B cell (primary cell): Measurements from ENCODE around the gene CNOT6L. TPM values are rescaled to one million over a fixed set of nuclear protein-coding genes. Genes with fewer than 3 reads are reported as not detected.

Source experiments
- ATAC-seq: fragments of 200-7000 bp; cut with Tn5 transposase; one replicate; pipeline ENCODE4 v1.10.0; 2021; ENCODE audit warnings: low read depth, mild to moderate bottlenecking, moderate number of reproducible peaks, moderate library complexity
- CTCF ChIA-PET: fragments of 350-600 bp; sonication (Branson Sonifier 250); formaldehyde crosslinking; loops from one replicate; lab custom pipeline; 2021; ENCODE audit warnings: antibody characterized with exemption, inconsistent platforms; lab: Charles Lee
- POLR2A ChIA-PET: fragments of 350-600 bp; sonication (Branson Sonifier 250); formaldehyde crosslinking; loops from one replicate; lab custom pipeline; 2021; ENCODE audit warnings: antibody characterized with exemption; lab: Charles Lee
- DNase-seq: peaks from one replicate; pipeline ENCODE4 v3.0.0; 2013
- H2AFZ ChIP-seq: 2 replicates; pipeline ENCODE4 v1.6.1; 2012; ENCODE audit warnings: mild to moderate bottlenecking, low read depth, low read length; ENCODE audit not compliant: insufficient read depth, poor library complexity, severe bottlenecking
- H3K27ac ChIP-seq, 2 donors: 1 replicate in 1 of 2; 2 replicates in 1 of 2; pipeline ENCODE4 v1.5.1; 2012 to 2013; ENCODE audit warnings: low read length in 2 of 2, mild to moderate bottlenecking in 2 of 2, moderate library complexity in 1 of 2
- H3K27me3 ChIP-seq, 4 experiments: fragments of 200-600 bp in 1 of 4; sonication (generic) in 1 of 4; replicated peaks in 1 of 4; 1 replicate in 2 of 4; 2 replicates in 2 of 4; pipeline versions ENCODE4 v1.6.1 to v1.7.0; 2013 to 2016; ENCODE audit warnings: low read length in 3 of 4, mild to moderate bottlenecking in 2 of 4, mixed read lengths in 1 of 4, moderate library complexity in 1 of 4; ENCODE audit not compliant: insufficient read depth in 4 of 4, control insufficient read depth in 3 of 4; ENCODE audit errors: control extremely low read depth in 1 of 4
- H3K36me3 ChIP-seq, 2 experiments: replicated peaks in 1 of 2; 1 replicate in 1 of 2; 2 replicates in 1 of 2; pipeline versions ENCODE4 v1.6.1 to v1.7.1; 2013; ENCODE audit warnings: low read length in 1 of 2; ENCODE audit not compliant: insufficient read depth in 2 of 2, control insufficient read depth in 1 of 2; ENCODE audit errors: control extremely low read depth in 1 of 2, extremely low read depth in 1 of 2
- H3K4me1 ChIP-seq, 2 donors: fragments of 200-600 bp in 1 of 2; sonication (generic) in 1 of 2; 1 replicate in 1 of 2; 2 replicates in 1 of 2; pipeline versions ENCODE4 v1.5.1 to v1.6.1; 2013 to 2017; ENCODE audit warnings: low read length in 2 of 2; ENCODE audit not compliant: control insufficient read depth in 2 of 2, insufficient read depth in 2 of 2
- H3K4me2 ChIP-seq: replicated peaks from 2 replicates; pipeline ENCODE3; 2012; ENCODE audit warnings: mild to moderate bottlenecking, low read depth, low read length; ENCODE audit not compliant: poor library complexity, severe bottlenecking
- H3K4me3 ChIP-seq, 5 experiments: fragments of 200-600 bp in 1 of 5; sonication (generic) in 1 of 5; 1 replicate in 3 of 5; 2 replicates in 2 of 5; pipeline versions ENCODE4 v1.5.1 to v1.7.0; 2011 to 2016; ENCODE audit warnings: low read length in 4 of 5, mild to moderate bottlenecking in 4 of 5, low read depth in 2 of 5, control low read depth in 1 of 5, moderate library complexity in 1 of 5; ENCODE audit not compliant: insufficient read depth in 1 of 5; ENCODE audit errors: control extremely low read depth in 1 of 5, extremely low read depth in 1 of 5
- H3K79me2 ChIP-seq: fragments of 200-600 bp; sonication (generic); one replicate; pipeline ENCODE4 v1.6.0; 2016; ENCODE audit warnings: low read length; ENCODE audit not compliant: control insufficient read depth, insufficient read depth
- H3K9ac ChIP-seq: fragments of 200-600 bp; sonication (generic); 2 replicates; pipeline ENCODE4 v1.6.1; 2017; ENCODE audit warnings: mild to moderate bottlenecking, low read length, moderate library complexity
- H3K9me3 ChIP-seq, 3 donors: one replicate each; pipeline versions ENCODE4 v1.6.1 to v1.7.1; 2013; ENCODE audit warnings: low read length in 2 of 3; ENCODE audit not compliant: control insufficient read depth in 2 of 3, insufficient read depth in 1 of 3; ENCODE audit errors: control extremely low read depth in 1 of 3
- H4K20me1 ChIP-seq: 2 replicates; pipeline ENCODE4 v1.6.0; 2012; ENCODE audit warnings: mild to moderate bottlenecking, low read length; ENCODE audit not compliant: insufficient read depth, control insufficient read depth, poor library complexity, severe bottlenecking
- H3K27ac Mint-ChIP-seq: one replicate; pipeline ENCODE4 v1.8.0; 2021; ENCODE audit warnings: mixed read lengths
- H3K27me3 Mint-ChIP-seq: one replicate; pipeline ENCODE4 v1.8.0; 2021; ENCODE audit warnings: mixed read lengths
- H3K4me1 Mint-ChIP-seq: one replicate; pipeline ENCODE4 v1.8.0; 2021; ENCODE audit warnings: mixed read lengths
- H3K4me3 Mint-ChIP-seq: one replicate; pipeline ENCODE4 v1.8.0; 2021; ENCODE audit warnings: mixed read lengths
- H3K9me3 Mint-ChIP-seq: one replicate; pipeline ENCODE4 v1.8.0; 2022; ENCODE audit warnings: mixed read lengths; ENCODE audit not compliant: insufficient read depth
- CTCF ChIP-seq: fragments of 200-600 bp; IDR thresholded peaks from one replicate; pipeline ENCODE4 v1.8.0; 2022; ENCODE audit warnings: antibody characterized with exemption, mild to moderate bottlenecking
- EZH2 ChIP-seq: IDR thresholded peaks from 2 replicates; pipeline ENCODE4 v1.6.1; 2012; ENCODE audit warnings: borderline replicate concordance, low read depth, mild to moderate bottlenecking, moderate library complexity, low read length; ENCODE audit not compliant: insufficient read depth, poor library complexity, severe bottlenecking
- WGBS: methylation state at CpG from one replicate; pipeline ENCODE4 v1.1.5; 2013; ENCODE audit warnings: missing lambda C conversion rate; ENCODE audit not compliant: insufficient coverage; 5-methylcytosine and 5-hydroxymethylcytosine counted together
- intact Hi-C: fragments of 100-400 bp; cut with micrococcal nuclease; formaldehyde crosslinking; loops from one replicate; pipeline ENCODE4 v1.10.0; 2022
- polyA plus RNA-seq: library from polyadenylated mRNA; depleted of rRNA; stranded (reverse); fragments of >200 nt; gene quantifications from 2 replicates; pipeline ENCODE4 v1.2.3, GENCODE V29; 2012
- total RNA-seq, 2 donors: library from RNA; stranded (reverse); fragments of 120-200 nt in 1 of 2; gene quantifications; 1 replicate in 1 of 2; 2 replicates in 1 of 2; pipeline versions ENCODE4 v1.2.3 to v1.2.4, GENCODE V29; 2013 to 2022

CNOT6L gene
- total and polyA plus RNA-seq, 2 donors (not counting 1 experiment from before 2014, with no cell fraction given): 18.8 to 119 TPM

- H3K4me3 ChIP-seq: no peak overlapping the region
- no peak overlapping the region for H3K27ac ChIP-seq
- no peaks in the 10 kb centered on the region for H4K20me1 ChIP-seq
- H3K4me2 ChIP-seq: no peak overlapping the region
- no peak overlapping the region for H3K9ac ChIP-seq
- DNase-seq: no peak
- no peaks in the 10 kb centered on the region for H3K27me3 ChIP-seq
- no peaks in the 10 kb centered on the region for H3K79me2 ChIP-seq
- ChIA-PET CTCF (no interaction called here), POLR2A (no interaction called here)
- 100% methylated on average over 1 of the region's 4 CpGs for WGBS
- Mint-ChIP-seq H3K27me3 (peaks cover 2% of the 10 kb centered on the region), H3K4me3 (no peak overlapping the region), H3K4me1 (no peaks in the 10 kb centered on the region), H3K9me3 (no peaks in the 10 kb centered on the region), H3K27ac (no peak overlapping the region)
- no peak for TF ChIP-seq CTCF
- no peak for TF ChIP-seq EZH2
- H3K9me3 ChIP-seq: no peaks in the 10 kb centered on the region
- H3K4me1 ChIP-seq: no peaks in the 10 kb centered on the region
- ATAC-seq: no peak
- H2AFZ ChIP-seq: no peak overlapping the region
- no peaks in the 10 kb centered on the region for H3K36me3 ChIP-seq
- intact Hi-C loops: no loop called here
Measured at GRCh38 chr4:77834403-77834802, 15.2 kb upstream of the CNOT6L start.

- no peak overlapping the region for H3K4me3 ChIP-seq
- no peaks in the 10 kb centered on the region for H3K79me2 ChIP-seq
- ChIA-PET CTCF (no interaction called here), POLR2A (no interaction called here)
- DNase-seq: no peak
- Mint-ChIP-seq H3K27me3 (peaks cover 2% of the 10 kb centered on the region), H3K27ac (no peak overlapping the region), H3K4me3 (no peak overlapping the region), H3K4me1 (peaks cover 2% of the 10 kb centered on the region), H3K9me3 (no peaks in the 10 kb centered on the region)
- H3K36me3 ChIP-seq: no peaks in the 10 kb centered on the region
- H3K27me3 ChIP-seq: no peaks in the 10 kb centered on the region
- no peak overlapping the region for H3K4me2 ChIP-seq
- intact Hi-C loops: no loop called here
- H3K9ac ChIP-seq: no peak overlapping the region
- WGBS: no CpG with 5 or more reads among the region's 2 CpGs
- no peak overlapping the region for H2AFZ ChIP-seq
- no peaks in the 10 kb centered on the region for H3K9me3 ChIP-seq
- H3K4me1 ChIP-seq: no peaks in the 10 kb centered on the region
- ATAC-seq: no peak
- H4K20me1 ChIP-seq: no peaks in the 10 kb centered on the region
- TF ChIP-seq CTCF: no peak
- no peak for TF ChIP-seq EZH2
- H3K27ac ChIP-seq: no peak overlapping the region
Measured at GRCh38 chr4:77833126-77833724, 14.1 kb upstream of the CNOT6L start.
